HG02970 (cell line): ENCODE results near the gene CMTM4.
"Not testable (repeated sequence)": the region's sequence is repeated elsewhere in the genome, so short reads cannot be mapped to it uniquely, and the experiment has no call there.

Experiments
- ATAC-seq: cut with Tn5 transposase; IDR thresholded peaks from one replicate; pipeline ENCODE4 v1.9.1; 2021; ENCODE audit warnings: mild to moderate bottlenecking, moderate library complexity, moderate number of reproducible peaks; ENCODE audit not compliant: unreplicated experiment, low FRiP score

The CMTM4 gene

DNA sequence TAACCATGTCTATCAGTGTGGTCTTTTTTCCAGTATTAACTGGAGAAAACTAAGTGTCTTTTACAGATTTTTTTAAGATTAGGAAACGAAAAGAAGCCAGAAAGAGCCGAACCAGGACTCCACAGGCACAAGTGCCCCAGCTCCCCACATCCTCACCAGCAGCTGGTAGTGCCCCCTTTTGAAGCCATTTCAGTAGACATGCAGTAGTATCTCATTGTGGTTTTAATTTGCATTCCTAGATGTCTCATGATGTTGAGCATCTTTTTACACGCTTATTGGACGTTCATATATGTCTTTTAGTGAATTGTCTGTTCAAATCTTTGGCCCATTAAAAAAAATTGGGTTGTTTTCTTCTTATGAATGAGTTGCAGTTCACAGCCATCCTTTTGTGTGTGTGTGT is 96.8 kb downstream of the CMTM4 start:
- ATAC-seq: no peak

DNA sequence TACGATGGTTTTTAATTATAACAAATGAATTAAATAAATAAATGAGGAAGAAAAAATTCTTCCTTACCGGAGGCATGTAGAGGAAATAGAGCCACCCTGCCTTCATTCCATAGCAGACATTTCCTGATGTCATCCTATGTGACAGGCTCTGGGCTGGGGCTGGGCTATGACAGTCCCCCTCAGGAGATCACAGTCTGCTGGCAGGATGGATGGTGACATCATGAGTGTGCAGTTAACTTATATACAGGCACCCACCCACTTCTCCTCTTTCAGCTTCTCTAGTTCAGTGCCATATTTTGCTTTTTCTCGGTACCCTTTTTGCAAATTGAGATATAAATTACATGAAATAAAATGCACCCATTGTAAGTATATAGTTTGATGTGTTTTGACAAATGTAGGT is 98.4 kb downstream of the CMTM4 start:
- no peak for ATAC-seq

DNA sequence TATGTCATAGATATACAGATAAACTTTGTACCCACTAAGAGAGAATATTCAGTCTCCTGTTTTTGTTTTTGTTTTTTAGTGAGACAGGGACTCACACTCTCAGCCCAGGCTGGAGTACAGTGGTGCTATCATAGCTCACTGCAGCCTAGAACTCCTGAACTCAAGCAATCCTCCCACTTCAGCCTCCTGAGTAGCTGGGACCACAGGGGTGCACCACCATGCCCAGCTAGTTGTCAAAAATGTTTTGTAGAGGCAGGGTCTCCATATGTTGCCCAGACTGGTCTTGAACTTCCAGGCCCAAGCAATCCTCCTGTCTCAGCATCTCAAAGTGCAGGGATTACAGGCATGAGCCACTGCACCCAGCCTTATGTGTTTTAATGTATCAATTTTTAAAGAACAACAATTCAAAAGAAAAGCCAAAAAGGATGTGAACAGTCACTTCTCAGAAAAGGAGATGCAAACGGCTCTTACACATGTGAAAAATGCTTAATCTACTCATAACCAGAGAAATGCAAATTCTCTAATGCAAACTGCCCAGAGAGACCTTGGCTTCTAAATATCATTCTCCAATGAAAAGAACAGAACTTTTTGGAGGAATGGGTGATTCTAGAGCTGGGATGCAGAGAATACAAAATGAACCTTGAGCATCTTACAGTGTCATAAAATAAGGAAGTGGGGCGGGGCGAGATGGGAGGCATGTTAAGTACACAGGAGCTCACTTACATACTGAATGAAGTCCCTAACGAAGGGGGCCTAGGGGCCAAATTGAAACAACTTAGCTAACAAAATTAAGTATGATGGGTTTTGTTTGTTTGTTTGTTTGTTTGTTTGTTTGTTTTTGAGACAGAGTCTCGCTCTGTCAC is 99.3 kb downstream of the CMTM4 start:
- no peak for ATAC-seq

DNA sequence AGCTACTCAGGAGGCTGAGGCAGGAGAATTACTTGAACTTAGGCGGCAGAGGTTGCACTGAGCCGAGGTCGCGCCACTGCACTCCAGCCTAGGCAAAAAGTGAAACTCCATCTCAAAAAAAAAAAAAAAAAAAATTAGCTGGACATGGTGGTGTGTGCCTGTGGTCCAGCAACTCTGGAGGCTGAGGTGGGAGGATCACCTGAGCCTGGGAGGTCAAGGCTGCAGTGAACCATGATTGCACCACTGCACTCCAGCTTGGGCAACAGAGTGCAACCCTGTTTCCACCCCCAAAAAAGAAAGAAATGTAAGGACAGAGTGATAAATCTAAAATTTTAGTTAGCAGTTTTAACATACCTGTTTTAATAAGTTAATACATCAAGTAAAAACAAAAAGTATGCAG is 100.0 kb downstream of the CMTM4 start:
- ATAC-seq: not testable (repeated sequence)

DNA sequence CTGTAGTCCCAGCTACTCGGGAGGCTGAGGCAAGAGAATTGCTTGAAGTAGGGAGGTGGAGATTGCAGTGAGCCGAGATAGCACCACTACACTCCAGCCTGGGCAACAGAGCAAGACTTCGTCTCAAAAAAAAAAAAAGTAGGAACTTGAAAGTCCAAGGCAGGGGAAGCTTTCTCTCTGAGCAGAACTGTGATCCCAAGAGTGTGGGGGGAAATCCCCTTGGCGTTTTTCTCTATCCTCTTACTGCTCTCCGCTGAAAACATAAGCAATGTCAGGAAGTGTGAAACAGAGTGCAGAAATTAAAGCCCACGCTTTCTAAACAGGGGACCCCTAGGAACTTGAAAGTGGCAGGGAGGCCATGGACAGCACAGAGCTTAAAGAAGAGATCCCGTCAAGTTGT is 101.8 kb downstream of the CMTM4 start:
- ATAC-seq: no peak

DNA sequence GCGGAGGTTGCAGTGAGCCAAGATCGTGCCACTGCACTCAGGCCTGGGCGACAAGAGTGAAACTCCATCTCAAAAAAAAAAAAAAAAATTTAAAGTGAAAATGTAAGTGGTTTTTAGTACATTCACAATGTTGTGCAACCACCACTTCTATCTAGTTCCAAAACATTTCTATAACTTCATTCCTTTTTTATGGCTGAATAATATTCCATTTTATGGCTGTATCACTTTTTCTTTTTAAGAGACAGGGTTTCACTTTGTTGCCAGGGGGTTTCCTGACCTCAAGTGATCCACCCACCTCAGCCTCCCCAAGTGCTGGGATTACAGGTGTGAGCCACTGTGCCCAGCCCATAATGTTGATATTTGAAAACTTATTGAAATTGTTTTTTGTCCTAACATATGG is 103.7 kb downstream of the CMTM4 start:
- no peak for ATAC-seq

DNA sequence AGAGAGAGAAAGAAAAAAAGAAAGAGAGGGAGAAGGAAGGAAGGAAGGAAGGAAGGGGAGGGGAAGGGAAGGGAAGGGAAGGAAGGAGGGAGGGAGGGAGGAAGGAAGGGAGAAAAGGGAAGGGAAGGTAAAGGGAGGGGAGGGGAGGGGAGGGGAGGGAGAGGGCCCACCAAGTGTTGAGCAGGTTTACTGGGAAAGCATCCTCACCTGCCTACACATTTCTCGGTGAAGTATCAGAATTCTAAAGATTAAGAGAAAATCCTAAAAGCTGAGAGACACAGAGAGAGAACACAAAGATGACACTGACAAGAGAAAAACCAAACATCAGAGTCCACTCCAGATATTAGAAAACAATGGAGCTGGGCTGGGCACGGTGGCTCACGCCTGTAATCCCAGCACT is 104.3 kb downstream of the CMTM4 start:
- no peak for ATAC-seq

DNA sequence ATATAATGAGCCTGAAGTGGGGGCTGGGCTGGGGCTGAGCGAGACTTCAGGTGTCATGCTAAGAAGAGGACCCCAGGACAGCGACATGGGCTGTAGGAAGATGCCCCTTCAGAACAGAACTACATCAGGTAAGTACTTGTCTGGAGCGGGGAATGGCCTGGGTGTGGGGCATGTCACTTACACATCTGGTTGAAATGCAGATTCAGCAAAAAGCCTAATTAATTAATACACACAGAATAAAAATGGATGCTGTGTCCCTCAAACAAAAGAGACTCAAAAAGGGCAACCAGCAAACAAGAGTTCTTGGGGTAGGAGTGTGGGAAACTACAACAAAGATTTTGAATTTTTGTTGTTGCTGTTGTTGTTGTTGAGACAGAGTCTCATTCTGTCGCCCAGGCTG is 105.5 kb downstream of the CMTM4 start:
- no peak for ATAC-seq

DNA sequence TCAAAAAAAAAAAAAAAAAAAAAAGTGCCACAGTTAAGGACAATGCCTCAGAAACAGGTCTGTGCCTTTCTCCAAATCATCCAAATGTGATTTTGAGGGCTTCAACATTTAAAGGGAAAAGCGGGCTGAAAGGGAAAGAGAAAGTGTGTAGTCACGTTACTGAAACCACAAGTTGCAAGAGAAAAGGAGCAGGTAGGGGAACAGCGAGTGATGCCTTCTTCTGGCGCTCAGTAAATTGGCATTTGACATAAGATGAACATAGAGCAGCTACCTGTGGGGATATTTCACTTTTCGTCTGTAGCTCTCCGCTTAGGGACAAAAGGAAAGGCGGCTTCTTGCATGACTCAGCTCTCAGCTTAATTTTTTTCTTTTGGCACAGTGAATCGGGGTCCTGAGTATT is 106.2 kb downstream of the CMTM4 start:
- ATAC-seq: no peak

DNA sequence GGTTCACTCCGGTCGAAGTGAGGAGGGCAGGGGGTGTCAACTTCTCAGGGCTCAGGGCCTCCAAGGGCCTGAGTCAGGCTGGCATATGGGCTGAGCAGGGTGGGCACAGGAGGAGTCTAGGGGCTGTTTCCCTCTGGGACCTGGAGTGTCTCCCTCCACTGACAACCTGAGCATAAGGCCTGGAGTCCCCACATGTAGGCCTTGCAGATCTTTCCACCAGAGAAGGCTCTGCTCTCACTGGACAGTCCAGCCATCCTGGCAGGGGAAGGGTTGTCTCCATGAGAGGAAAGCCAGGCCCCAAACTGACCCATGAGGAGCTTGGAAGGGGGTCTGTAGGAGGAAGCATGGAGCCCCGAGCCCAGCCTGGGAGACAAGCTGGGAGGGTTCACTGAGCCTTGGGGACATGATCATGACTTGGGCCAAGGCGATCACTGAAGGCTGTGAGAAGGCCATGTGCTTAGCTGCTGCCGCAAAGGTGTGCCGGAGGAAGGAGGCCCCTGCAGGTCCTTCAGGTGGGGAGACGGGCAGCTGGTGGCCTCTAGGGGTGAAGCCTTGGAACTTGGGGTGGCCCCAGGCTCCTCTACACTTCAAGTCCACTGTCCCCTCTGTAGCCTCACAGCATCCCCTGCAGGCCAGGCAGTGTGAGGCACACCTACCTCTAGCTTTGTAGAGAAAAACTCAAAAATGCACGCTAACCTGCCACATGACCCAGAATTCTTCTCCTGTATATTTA is 107.4 kb downstream of the CMTM4 start:
- ATAC-seq: no peak

DNA sequence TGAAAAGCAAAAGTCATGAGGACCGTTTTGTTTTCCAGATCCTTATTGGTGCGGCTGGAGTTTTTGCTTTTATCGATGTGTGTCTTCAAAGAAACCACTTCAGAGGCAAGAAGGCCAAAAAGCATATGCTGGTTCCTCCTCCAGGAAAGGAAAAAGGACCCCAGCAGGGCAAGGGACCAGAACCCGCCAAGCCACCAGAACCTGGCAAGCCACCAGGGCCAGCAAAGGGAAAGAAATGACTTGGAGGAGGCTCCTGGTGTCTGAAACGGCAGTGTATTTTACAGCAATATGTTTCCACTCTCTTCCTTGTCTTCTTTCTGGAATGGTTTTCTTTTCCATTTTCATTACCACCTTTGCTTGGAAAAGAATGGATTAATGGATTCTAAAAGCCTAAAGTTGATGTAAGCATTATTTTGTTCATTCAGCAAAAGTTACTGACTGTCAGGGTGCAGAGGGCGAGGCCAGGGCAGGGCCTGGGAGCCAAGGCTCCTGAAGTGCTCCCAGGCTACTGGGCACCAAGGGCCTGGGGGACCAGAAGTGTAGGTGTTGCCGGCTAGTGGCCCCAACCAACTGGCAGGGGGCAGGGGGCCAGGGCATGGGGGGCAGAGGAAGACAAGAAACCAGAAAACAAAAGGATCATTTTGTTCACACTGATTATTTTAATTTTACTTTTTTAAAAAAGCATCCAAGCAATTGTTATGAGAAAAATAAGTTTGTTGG is 108.5 kb downstream of the CMTM4 start:
- ATAC-seq: no peak

DNA sequence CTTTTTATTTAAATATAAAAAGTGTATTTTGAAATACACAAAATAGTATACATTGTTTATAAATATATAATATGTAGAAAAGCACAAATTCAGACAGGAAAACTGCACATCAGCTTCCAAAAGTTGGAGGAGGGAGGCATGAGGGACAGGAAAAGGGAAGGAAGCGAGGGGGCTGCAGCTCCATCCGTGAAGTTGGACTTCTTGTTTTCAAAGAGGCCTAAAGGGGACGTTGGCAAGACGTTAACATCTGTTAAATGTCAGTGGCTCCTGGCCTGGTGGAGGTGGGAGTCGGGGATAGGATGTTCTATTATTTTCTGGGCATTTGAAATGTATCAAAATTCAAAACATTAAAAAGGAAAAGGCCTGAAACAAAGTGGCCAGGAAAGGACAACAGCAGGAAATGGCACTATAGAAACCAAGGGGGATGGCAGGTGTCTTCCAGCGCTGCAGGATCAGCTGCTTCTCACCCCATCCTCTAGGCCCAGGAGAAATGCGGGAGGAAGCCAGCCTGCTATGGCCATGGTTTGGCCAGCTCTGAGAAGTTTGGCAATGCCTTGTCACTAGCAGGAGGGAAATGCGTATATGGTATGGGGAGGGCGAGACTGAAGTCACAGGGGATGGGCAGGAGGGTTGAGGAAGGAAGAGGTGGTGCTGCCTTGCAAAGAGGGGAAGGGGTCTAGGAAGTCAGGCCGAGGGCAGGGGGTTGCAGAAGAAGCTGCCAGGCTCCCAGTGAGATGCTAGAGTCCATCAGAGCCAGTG is 110.9 kb downstream of the CMTM4 start:
- ATAC-seq: no peak

DNA sequence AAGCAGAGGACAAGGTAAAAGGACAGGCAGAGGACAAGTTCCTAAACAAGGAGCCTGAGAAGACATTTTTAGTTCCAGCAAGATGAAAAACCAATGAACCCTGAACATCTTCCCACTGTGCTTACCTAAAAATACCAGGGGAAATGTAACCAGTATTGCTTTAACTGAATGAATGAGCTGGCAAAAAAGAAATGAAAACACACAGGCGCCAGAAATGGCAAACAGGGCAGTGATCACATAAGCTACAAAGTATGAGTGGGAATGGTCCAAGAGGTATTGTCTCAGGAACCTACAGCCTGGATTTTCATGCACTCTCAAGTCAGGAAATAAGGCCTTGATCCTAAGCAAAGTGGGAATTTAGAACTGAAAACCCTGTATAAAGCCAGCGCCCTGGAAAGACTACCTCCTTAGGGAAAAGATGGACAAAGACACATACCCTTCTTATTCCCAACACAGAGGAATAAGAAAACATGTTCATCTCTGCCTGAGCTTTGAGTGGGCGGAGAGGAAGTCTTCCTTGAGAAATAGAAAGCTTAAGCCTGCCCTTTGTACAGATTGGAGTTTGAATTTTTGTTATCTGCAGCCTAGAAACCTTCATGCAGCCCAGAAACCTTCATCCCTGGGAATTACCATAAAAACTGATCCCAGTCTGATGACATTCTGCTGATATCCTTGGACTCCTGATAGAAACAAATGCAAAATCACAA is 115.1 kb downstream of the CMTM4 start:
- ATAC-seq: no peak

DNA sequence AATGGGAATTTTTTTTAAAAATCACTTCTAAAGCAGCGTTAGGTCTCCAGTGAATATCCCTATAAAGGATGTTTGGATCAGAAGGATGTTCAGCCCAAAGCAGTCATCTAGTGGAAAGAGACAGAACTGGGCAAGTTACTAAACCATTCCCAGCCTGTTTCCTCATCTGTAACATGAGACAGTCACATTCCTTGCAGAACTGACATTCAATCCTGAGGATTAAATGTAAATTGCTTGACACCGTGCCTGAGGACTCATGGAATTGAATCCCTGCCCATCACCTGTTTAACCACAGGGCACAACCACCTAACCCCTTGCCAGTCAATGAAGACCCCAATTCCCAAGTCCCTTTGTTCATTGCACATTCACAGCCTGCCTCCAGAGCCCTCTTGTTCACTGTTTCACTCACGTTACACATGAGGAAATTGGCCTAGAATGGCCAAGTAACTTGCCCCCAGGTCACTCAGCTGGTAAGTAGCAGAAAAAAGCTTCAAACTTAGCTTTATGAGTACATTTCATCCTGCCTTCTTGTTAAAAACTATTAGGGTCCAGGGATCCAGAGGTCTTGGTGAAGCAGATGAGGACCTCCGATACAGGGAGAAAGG is 115.8 kb downstream of the CMTM4 start:
- ATAC-seq: no peak

DNA sequence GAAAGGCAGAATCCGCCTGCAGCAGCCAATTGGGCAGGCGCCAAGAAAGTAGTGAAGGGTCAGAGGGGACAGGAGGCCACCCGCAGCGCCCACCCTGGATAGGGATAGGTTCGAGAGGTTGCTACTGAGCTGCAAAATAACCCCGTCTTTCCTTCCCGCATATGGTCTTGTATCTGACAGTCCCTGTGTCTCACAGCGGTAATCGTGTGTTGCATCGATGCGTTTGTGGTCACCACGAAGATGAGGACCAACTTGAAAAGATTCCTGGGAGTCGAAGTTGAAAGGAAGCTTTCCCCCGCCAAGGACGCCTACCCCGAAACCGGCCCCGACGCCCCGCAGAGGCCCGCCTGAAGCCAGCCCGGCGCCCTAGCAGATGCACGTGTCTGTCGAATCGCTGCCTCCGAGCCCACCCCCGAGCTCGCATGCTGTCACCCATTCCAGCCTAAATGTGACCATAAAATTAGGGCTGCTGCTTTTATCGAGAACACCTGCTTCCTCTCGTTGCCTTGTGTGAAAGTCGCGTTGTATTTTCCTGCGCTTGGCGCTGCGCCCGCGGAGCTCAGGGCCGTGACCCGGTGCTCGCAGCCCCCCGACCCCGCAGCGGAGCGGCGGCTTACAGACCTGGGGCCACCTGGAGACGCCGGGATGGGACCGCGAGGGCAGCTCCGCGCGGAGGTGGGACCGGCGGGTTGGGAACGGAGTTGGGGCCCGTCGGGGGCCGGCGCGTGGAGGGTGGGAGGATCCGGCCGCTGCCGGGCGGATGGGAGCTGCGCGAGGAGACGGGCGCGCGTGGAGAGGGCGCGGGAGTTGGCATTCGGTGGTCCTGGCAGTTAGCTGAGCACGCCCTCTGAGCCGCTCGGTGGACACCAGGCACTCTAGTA is 117.7 kb downstream of the CMTM4 start, which contains the start of gene CMTM2:
CMTM2 (plus strand) TSS at position 813 of the 881 bp plus-strand sequence. CDS start 145 bp downstream, outside the sequence.
- ATAC-seq: no peak

DNA sequence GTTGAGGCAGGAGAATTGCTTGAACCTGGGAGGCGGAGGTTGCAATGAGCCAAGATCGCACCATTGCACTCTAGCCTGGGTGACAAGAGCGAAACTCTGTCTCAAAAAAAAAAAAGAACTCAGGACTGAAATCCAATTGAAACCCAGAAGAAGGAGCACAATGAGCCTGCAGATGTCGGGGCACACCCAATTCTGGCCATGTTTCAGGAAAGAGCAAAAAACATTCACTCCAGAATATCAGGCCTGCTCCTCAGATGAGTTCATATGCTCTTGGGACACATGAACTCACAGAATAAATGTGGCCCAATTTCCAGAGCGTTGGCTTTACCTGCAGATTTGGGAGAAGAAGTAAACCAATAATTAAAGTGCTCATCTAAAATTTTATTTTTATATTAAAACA is 120.2 kb downstream of the CMTM4 start:
- ATAC-seq: no peak

DNA sequence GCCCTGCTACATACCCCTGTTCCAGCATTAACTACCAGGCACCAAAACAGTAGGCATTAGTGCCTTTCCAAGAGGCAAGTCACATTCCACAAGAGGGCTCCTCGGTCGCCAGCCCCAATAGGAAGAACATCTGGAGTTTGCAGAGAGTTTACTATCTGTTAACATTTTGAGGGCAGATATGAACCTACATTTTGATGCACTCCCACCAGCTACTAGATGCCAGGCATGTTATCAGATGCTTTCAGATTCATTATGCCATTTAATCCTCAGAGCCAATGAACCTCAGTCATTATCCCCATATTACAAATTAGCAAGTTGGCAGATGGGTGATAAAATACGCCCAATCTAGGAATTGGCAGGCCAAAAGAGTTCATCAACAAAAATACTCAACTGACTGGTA is 121.5 kb downstream of the CMTM4 start:
- no peak for ATAC-seq

DNA sequence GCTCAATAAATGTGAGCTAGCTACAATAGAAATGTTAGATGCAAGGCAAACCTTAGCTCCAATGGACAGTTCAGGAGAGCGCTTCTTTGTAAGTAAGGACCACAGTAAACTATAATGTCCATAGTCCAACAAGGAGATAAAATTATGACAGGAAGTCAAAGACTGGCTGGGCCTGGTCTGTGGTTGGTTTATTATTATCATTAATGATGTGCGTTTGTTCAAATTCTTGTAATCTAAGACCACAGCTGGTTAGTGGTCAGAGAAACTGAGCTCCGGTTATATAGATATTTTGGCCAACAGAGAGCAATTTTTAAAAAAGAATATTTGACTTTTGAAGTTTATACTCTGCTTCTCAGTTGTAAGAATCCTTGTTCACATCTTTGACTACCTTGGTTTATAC is 122.0 kb downstream of the CMTM4 start:
- no peak for ATAC-seq
